Epithelial cell of proximal tubule (primary cell): ENCODE data around the gene MOXD1. TPM values are rescaled to one million over a fixed set of nuclear protein-coding genes. Genes with fewer than 3 reads are reported as not detected.

Experiments used
- DNase-seq: peaks from one replicate; pipeline ENCODE4 v3.0.0-alpha.2; 2011; ENCODE audit warnings: low read depth
- H3K4me3 ChIP-seq: 2 replicates; pipeline ENCODE4 v1.5.1; 2011; ENCODE audit warnings: low read depth, mild to moderate bottlenecking, low read length
- total RNA-seq: library from RNA; depleted of rRNA; stranded (reverse); fragments of >200 nt; gene quantifications from 2 replicates; pipeline ENCODE4 v1.2.3, GENCODE V29; 2015
- TF ChIP-seq, protein P1 (sequence below): conservative IDR thresholded peaks from 2 replicates; pipeline ENCODE4 v1.5.1; 2012; ENCODE audit warnings: low read depth, mild to moderate bottlenecking, low read length

MOXD1 gene
- total RNA-seq, 1 donor from 2014 or later, result 47.9 TPM

DNA sequence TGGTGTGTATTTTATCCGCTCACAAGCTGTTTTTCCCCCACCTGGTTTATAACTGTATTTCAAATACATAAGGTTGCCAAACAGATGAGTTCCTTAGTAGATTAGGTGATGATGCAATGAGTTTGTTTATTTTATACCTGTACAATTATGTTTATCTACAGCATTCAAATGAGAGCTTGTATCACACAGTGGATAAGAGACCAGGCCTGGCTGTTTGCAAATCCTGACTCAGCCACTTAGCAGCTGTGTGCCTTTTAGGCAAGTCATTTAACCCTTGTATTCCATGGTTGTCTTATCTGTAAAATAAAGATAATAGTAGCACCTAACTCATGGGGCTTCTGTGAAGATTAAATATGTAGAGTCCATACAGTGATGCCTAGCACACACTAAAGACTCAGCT, 143.7 kb downstream of the MOXD1 start:
- TF ChIP-seq, protein P1, sequence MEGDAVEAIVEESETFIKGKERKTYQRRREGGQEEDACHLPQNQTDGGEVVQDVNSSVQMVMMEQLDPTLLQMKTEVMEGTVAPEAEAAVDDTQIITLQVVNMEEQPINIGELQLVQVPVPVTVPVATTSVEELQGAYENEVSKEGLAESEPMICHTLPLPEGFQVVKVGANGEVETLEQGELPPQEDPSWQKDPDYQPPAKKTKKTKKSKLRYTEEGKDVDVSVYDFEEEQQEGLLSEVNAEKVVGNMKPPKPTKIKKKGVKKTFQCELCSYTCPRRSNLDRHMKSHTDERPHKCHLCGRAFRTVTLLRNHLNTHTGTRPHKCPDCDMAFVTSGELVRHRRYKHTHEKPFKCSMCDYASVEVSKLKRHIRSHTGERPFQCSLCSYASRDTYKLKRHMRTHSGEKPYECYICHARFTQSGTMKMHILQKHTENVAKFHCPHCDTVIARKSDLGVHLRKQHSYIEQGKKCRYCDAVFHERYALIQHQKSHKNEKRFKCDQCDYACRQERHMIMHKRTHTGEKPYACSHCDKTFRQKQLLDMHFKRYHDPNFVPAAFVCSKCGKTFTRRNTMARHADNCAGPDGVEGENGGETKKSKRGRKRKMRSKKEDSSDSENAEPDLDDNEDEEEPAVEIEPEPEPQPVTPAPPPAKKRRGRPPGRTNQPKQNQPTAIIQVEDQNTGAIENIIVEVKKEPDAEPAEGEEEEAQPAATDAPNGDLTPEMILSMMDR, result no peak
- H3K4me3 ChIP-seq, result no peak overlapping the region
- DNase-seq, result no peak

DNA sequence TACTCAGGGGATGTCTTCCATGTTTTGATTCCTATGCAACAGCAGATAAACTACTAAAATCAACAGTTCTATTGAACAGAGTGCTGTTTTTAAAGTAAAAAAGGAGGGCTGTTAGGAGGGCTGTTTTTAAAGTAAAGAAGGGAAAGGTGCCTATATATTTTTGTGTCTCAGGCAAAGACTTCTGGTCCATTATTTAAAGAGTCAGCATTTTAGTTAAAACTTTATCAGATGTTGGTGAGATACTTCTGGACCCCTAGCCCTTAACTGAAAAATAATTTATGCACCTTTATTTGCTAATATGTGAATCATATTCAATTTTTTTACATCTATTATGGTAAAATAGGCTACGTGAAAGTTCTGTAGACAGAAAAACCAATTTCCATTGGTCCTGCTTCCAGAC, 144.8 kb downstream of the MOXD1 start:
- DNase-seq, result no peak
- TF ChIP-seq, protein P1, result no peak
- no peak overlapping the region for H3K4me3 ChIP-seq

DNA sequence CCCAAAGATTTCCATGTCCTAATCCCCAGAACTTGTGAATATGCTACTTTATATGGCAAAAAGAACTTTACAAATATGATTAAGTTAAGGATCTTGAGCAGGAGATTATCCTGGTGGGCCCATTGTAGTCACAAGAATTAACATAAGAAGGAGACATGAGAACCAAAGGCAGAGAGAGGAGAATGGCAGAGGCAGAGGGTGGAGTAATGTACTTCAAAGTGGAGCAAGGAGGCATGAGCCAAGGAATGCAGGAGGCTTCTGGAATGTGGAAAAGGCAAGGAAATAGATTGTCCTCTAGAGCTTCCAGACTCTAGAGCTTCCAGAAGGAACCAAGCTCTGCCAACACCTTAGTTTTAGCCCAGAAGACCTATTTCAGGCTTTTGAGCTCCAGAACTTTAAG, 147.4 kb downstream of the MOXD1 start:
- H3K4me3 ChIP-seq, result no peak overlapping the region
- DNase-seq, result no peak
- TF ChIP-seq, protein P1, result no peak

DNA sequence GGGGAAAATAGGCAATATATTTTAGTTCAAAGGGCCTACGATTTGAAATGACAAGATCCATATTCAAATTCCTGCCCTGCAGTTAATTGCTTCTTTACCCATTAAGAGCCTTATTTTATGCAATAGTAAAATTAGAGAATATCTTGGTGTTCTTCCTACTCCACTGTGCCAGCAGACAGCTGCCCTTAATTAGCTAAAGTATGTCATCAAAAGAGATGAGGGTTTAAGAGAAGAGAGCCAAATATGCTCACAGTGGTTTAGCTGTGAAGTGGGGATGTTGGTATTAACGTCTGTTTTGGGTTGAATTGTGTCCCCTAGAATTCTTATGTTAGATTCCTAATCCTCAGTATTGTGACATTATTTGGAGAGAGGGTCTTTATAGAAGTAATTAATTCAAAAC, 148.1 kb downstream of the MOXD1 start:
- no peak for DNase-seq
- TF ChIP-seq, protein P1, result no peak
- H3K4me3 ChIP-seq, result no peak overlapping the region

DNA sequence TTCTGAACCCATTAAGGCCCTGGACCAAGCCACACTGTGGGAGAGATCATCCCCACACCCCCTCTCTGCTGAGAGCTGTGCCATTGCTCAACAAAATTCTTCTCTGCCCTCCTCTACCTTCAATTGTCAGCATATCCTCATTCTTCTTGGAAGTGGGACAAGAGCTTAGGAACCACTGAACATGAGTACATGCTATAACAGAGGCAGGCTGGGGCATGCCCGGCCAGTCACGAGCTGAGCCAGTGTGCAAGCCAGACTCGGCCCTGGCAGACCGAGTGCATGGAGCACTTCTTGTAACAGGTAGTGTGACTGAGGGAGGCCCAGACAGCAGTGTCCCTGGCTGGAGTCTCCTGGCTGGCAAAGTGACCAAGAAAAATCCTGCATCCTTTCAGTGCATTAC, 149.2 kb downstream of the MOXD1 start:
- TF ChIP-seq, protein P1, result no peak
- no peak overlapping the region for H3K4me3 ChIP-seq
- DNase-seq, result no peak

DNA sequence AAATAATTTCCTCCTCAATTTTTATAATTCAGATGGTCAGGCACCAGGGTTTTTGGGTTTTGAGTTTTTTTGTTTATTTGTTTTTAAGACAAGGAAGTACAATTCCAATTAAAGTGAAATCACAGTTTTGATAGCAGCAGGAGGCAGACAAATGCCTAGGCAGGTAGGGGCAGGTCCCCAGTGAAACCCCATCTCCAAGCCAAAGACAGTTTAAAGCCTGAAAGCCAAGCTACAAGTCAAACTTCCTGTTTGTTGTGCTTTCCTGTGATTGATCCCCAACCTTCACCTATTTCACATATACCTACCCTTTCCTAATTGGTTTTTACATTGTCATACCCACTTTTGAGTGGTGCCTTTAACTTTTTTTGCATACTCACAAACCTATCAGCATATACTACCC, 149.6 kb downstream of the MOXD1 start:
- H3K4me3 ChIP-seq, result no peak overlapping the region
- TF ChIP-seq, protein P1, result no peak
- no peak for DNase-seq

DNA sequence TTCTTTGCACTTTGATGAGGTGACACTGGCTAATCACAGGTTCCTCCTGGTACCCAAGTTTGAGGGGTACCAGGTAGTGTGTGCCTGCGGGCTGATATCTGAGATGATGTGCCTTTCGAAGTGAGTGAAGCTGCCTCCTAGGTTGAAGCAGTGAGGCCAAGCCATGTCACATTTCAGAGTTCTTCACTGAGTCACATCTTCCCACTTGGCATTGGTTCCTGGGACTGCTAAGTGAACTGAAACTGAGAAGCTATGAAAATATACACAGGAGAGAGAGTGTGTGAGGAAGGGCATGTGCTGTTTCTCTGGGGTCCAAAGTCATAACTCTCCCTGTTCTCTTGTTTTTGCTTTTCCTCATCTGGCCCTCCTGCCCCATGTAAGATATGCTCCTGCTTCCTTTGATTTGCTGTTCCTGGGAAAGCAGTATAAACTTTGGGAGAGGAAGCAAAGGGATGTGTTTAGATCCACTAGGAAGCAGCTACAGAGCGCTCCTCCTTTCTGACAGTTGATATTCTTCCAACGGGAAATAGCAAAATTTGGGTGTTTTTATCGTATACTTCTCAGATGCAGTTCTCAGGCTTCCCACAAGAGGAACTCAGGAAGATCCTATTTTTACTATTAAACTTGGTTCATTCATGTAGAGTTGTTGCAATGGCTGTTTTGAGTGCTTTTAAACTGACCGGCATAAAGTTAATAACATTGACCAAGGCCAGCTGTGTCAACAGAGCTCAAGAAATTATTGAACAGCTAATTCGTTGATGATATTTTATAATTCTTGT, 153.7 kb downstream of the MOXD1 start:
- TF ChIP-seq, protein P1, result no peak
- no peak overlapping the region for H3K4me3 ChIP-seq
- DNase-seq, result no peak
